SK-N-MC (cell line): ENCODE data around the gene SIAH3.

Experiments used
- DNase-seq: peaks from one replicate; pipeline ENCODE4 v3.0.0-alpha.2; 2011; ENCODE audit warnings: low read depth, low spot score
- H3K27ac ChIP-seq: fragments of 200-600 bp; sonication (generic); 2 replicates; pipeline ENCODE4 v1.5.1; 2016; ENCODE audit warnings: mixed run types
- H3K36me3 ChIP-seq: fragments of 200-600 bp; sonication (generic); 2 replicates; pipeline ENCODE4 v1.6.1; 2017; ENCODE audit warnings: antibody characterized with exemption, low read length, mixed read lengths; ENCODE audit not compliant: insufficient read depth
- H3K4me3 ChIP-seq: fragments of 200-600 bp; sonication (generic); 2 replicates; pipeline ENCODE4 v1.5.1; 2016
- H3K9ac ChIP-seq: fragments of 200-600 bp; sonication (generic); 2 replicates; pipeline ENCODE4 v1.8.0; 2017; ENCODE audit warnings: mixed run types, mixed read lengths; ENCODE audit not compliant: insufficient read length
- H3K9me3 ChIP-seq: fragments of 200-600 bp; sonication (generic); 2 replicates; pipeline ENCODE4 v1.6.1; 2017; ENCODE audit warnings: low read depth, mild to moderate bottlenecking, antibody characterized with exemption, low read length, moderate library complexity, mixed read lengths
- EZH2 ChIP-seq: fragments of 200-600 bp; sonication (generic); IDR thresholded peaks from one replicate; pipeline ENCODE4 v1.6.1; 2017; ENCODE audit warnings: antibody characterized with exemption
- FOXP2 ChIP-seq: optimal IDR thresholded peaks from 2 replicates; pipeline ENCODE3; 2011; ENCODE audit warnings: mild to moderate bottlenecking, moderate library complexity; ENCODE audit not compliant: insufficient read depth; ENCODE audit errors: extremely low read length, control extremely low read depth
- POLR2AphosphoS5 ChIP-seq: IDR thresholded peaks from 2 replicates; pipeline ENCODE4 v1.6.1; 2012; ENCODE audit warnings: mild to moderate bottlenecking, low read depth, low read length, borderline replicate concordance

SIAH3 gene

DNA sequence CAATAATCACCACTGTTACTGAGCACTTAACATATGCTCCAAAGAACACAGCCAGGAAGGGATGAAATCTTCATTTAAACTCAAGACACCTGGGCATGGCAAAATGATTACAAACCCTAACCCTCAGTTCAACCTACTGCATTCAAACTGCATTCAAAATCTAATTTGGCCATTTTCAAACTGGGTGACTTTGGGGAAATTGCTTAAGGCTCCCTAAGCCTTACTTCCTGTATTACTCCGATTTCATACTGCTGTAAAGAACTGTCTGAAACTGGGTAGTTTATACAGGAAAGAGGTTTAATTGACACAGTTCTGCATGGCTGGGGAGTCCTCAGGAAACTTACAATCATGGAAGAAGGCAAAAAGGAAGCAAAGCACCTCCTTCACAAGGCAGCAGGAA, 99.0 kb downstream of the SIAH3 start:
- Histone ChIP-seq H3K4me3 (no peak overlapping the region), H3K27ac (peak overlapping the region; percentile 42; the same call in 1 of the 2 replicates), H3K9me3 (no peaks in the 10 kb centered on the region; the same call in 1 of the 2 replicates), H3K36me3 (no peaks in the 10 kb centered on the region), H3K9ac (no peak overlapping the region)
- TF ChIP-seq POLR2AphosphoS5 (no peak), FOXP2 (no peak), EZH2 (no peak)
- no peak for DNase-seq

GRCh38 chr13:45751885-45752284, 99.7 kb downstream of the SIAH3 start:
- TF ChIP-seq EZH2: no peak
- TF ChIP-seq FOXP2: no peak
- no peak for TF ChIP-seq POLR2AphosphoS5
- no peaks in the 10 kb centered on the region; the same call in 1 of the 2 replicates for H3K9me3 ChIP-seq
- no peak overlapping the region for H3K4me3 ChIP-seq
- H3K9ac ChIP-seq: no peak overlapping the region
- DNase-seq: no peak
- H3K36me3 ChIP-seq: no peaks in the 10 kb centered on the region
- no peak overlapping the region for H3K27ac ChIP-seq

DNA sequence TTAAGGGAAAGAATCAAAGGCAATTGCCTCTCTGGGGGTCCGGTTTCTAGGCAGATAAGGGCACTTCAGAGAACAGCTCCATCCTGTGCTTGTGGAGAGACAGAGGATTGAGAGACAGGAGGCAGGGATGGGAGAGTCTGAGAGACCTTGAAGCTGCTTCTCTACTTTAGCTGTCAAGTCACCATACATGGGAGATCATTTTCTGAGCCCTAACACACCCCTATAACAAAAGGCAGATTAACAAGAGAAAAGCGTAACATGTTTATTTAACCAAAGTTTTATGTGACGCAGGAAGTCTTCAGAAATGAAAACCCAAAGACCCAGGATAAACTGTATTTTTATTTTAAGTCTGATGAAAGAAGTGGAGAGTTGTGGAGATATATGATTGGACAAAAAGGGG, 101.0 kb downstream of the SIAH3 start:
- H3K9ac ChIP-seq: no peak overlapping the region
- H3K36me3 ChIP-seq: no peaks in the 10 kb centered on the region
- DNase-seq: no peak

GRCh38 chr13:45748941-45749759, 102.4 kb downstream of the SIAH3 start:
- H3K36me3 ChIP-seq: no peaks in the 10 kb centered on the region
- TF ChIP-seq FOXP2 (no peak), POLR2AphosphoS5 (no peak), EZH2 (no peak)
- DNase-seq: no peak

More for the DNA sequence above, 101.0 kb downstream of the SIAH3 start:
- no peak overlapping the region for H3K4me3 ChIP-seq
- H3K27ac ChIP-seq: no peak overlapping the region
- no peak for TF ChIP-seq EZH2
- no peak for TF ChIP-seq POLR2AphosphoS5
- no peak for TF ChIP-seq FOXP2
- H3K9me3 ChIP-seq: no peaks in the 10 kb centered on the region; the same call in 1 of the 2 replicates

DNA sequence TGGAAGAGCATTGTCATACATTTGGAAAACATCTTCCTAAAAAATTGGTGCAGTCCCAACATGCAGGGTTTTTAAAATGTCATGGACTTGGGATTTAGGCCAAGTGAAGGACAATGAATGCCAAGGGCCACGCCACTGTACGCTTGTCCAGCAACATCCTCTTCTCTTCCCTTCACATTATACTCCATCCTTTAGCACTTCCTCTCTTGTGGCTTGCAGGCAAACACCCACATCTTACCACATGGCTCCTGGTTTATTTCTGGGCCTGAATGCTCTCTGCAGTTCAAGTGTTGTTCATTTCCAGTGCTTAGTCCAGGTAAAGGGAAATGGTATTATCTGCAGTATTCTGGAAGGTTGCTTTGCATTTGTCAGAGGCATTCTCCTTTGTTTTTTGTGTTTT, 104.5 kb downstream of the SIAH3 start:
- Histone ChIP-seq H3K9ac (no peak overlapping the region), H3K9me3 (no peaks in the 10 kb centered on the region; the same call in 1 of the 2 replicates), H3K4me3 (no peak overlapping the region), H3K36me3 (no peaks in the 10 kb centered on the region), H3K27ac (no peak overlapping the region)
- TF ChIP-seq EZH2 (no peak), FOXP2 (no peak), POLR2AphosphoS5 (no peak)
- DNase-seq: no peak

More at GRCh38 chr13:45748941-45749759, 102.4 kb downstream of the SIAH3 start:
- no peak overlapping the region for H3K9ac ChIP-seq
- no peaks in the 10 kb centered on the region; the same call in 1 of the 2 replicates for H3K9me3 ChIP-seq
- no peak overlapping the region for H3K4me3 ChIP-seq
- H3K27ac ChIP-seq: no peak overlapping the region

DNA sequence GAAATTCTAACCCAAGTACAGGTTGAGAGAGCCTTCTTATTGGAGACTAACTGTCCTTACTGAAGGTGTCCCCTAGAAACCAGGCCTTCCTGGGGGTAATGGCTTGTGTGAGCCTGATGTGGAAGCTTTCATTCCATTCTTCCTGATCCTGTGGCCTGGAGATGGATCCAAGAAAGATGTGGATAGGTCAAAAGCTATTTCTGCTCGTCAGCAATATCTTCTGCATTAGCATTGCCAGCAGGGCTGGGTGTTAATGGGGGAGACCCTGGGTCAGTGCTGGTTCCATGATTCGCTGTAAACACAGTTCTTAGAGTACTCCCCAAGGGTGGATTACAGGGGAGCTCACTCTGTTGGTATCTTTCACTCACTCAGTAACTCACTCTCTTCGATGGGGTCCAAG, 106.6 kb downstream of the SIAH3 start:
- no peak overlapping the region for H3K27ac ChIP-seq
- H3K9ac ChIP-seq: no peak overlapping the region
- TF ChIP-seq POLR2AphosphoS5: no peak
- no peak for TF ChIP-seq FOXP2
- no peak for TF ChIP-seq EZH2
- H3K9me3 ChIP-seq: no peaks in the 10 kb centered on the region
- DNase-seq: no peak
- H3K36me3 ChIP-seq: no peaks in the 10 kb centered on the region
- H3K4me3 ChIP-seq: no peak overlapping the region

GRCh38 chr13:45742985-45743384, 108.6 kb downstream of the SIAH3 start:
- TF ChIP-seq POLR2AphosphoS5 (no peak), FOXP2 (no peak), EZH2 (no peak)
- Histone ChIP-seq H3K9ac (no peak overlapping the region), H3K9me3 (no peaks in the 10 kb centered on the region), H3K4me3 (no peak overlapping the region), H3K27ac (no peak overlapping the region), H3K36me3 (no peaks in the 10 kb centered on the region)
- DNase-seq: no peak

DNA sequence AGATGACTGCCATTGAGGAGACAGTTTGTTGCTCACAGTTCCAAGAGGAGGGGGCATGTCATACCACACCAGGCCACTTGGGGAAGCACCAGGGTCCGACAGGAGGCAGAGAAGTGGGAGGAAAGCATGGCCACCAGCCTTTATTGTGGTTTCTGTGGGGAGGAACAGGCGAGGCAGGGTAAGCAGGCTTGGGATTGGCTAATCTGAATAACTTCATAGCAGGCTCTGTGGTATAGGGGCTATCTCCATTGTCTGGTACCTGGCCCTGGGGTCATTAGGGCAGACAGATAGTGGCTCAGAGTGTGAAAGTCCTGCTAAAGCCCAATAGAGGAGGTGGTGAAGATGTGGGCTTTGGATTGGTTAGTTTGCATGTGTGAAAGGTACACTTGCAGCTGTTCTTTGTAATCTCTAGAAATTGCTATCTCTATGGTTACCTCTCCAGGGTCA, 114.0 kb downstream of the SIAH3 start:
- no peak for DNase-seq
- no peak overlapping the region for H3K9ac ChIP-seq
- no peak overlapping the region for H3K27ac ChIP-seq
- TF ChIP-seq EZH2 (no peak), POLR2AphosphoS5 (no peak), FOXP2 (no peak)
- no peaks in the 10 kb centered on the region for H3K36me3 ChIP-seq
- H3K4me3 ChIP-seq: no peak overlapping the region
- H3K9me3 ChIP-seq: no peaks in the 10 kb centered on the region
